BE2C (cell line): Measurements from ENCODE around the gene NMD3.

Experiments used
- DNase-seq: peaks from one replicate; pipeline ENCODE4 v3.0.0-alpha.2; 2020
- H3K27me3 ChIP-seq: fragments of 250-450 bp; sonication (Bioruptor Pico); 2 replicates; pipeline ENCODE4 v1.5.1; 2020; ENCODE audit warnings: mild to moderate bottlenecking
- H3K36me3 ChIP-seq: fragments of 250-450 bp; sonication (Bioruptor Pico); 2 replicates; pipeline ENCODE4 v1.5.1; 2020; ENCODE audit warnings: mild to moderate bottlenecking
- H3K4me1 ChIP-seq: fragments of 250-450 bp; sonication (Bioruptor Pico); 2 replicates; pipeline ENCODE4 v1.5.1; 2020
- H3K4me3 ChIP-seq: 2 replicates; pipeline ENCODE4 v1.5.1; 2011; ENCODE audit warnings: low read depth, low read length
- H3K9me3 ChIP-seq: fragments of 250-450 bp; sonication (Bioruptor Pico); 2 replicates; pipeline ENCODE4 v1.5.1; 2020
- CTCF ChIP-seq: IDR thresholded peaks from 2 replicates; pipeline ENCODE4 v1.5.1; 2012; ENCODE audit warnings: mild to moderate bottlenecking, low read depth, low read length

The NMD3 gene

GRCh38 chr3:161239700-161240099 is 18.6 kb downstream of the NMD3 start:
- no peak for DNase-seq
- peaks cover 81% of the 10 kb centered on the region for H3K36me3 ChIP-seq
- H3K4me1 ChIP-seq = no peaks in the 10 kb centered on the region
- H3K9me3 ChIP-seq = no peaks in the 10 kb centered on the region
- no peak for TF ChIP-seq CTCF
- no peaks in the 10 kb centered on the region for H3K27me3 ChIP-seq
- no peak overlapping the region for H3K4me3 ChIP-seq

- no peaks in the 10 kb centered on the region for H3K9me3 ChIP-seq
- no peak overlapping the region for H3K4me3 ChIP-seq
- no peaks in the 10 kb centered on the region for H3K27me3 ChIP-seq
- H3K36me3 ChIP-seq = peaks cover 69% of the 10 kb centered on the region
- DNase-seq = no peak
- TF ChIP-seq CTCF = no peak
- H3K4me1 ChIP-seq = no peaks in the 10 kb centered on the region
Observed at GRCh38 chr3:161244538-161244937, 23.4 kb downstream of the NMD3 start.

GRCh38 chr3:161247049-161247448 is 25.9 kb downstream of the NMD3 start:
- Histone ChIP-seq H3K4me1 (no peaks in the 10 kb centered on the region), H3K36me3 (peaks cover 77% of the 10 kb centered on the region), H3K9me3 (no peaks in the 10 kb centered on the region), H3K27me3 (no peaks in the 10 kb centered on the region), H3K4me3 (no peak overlapping the region)
- no peak for TF ChIP-seq CTCF
- no peak for DNase-seq

GRCh38 chr3:161250116-161250515 is 29.0 kb downstream of the NMD3 start:
- no peak for DNase-seq
- Histone ChIP-seq H3K9me3 (no peaks in the 10 kb centered on the region), H3K36me3 (peaks cover 72% of the 10 kb centered on the region), H3K4me3 (no peak overlapping the region), H3K27me3 (no peaks in the 10 kb centered on the region), H3K4me1 (no peaks in the 10 kb centered on the region)
- TF ChIP-seq CTCF = no peak

- no peak for TF ChIP-seq CTCF
- Histone ChIP-seq H3K27me3 (no peaks in the 10 kb centered on the region), H3K36me3 (peaks cover 76% of the 10 kb centered on the region), H3K9me3 (no peaks in the 10 kb centered on the region), H3K4me3 (no peak overlapping the region), H3K4me1 (no peaks in the 10 kb centered on the region)
- no peak for DNase-seq
Observed at GRCh38 chr3:161251716-161252115, 30.6 kb downstream of the NMD3 start.

GRCh38 chr3:161252143-161252542 is 31.0 kb downstream of the NMD3 start:
- peaks cover 74% of the 10 kb centered on the region for H3K36me3 ChIP-seq
- H3K9me3 ChIP-seq = no peaks in the 10 kb centered on the region
- TF ChIP-seq CTCF = no peak

More at GRCh38 chr3:161252143-161252542, 31.0 kb downstream of the NMD3 start:
- Histone ChIP-seq H3K4me3 (no peak overlapping the region), H3K27me3 (no peaks in the 10 kb centered on the region), H3K4me1 (no peaks in the 10 kb centered on the region)
- no peak for DNase-seq
